ENCODE results near the gene TMEM59.

- TF ChIP-seq CTCF (IDR thresholded peaks at IDR 0.05) = no peak
- TF ChIP-seq POLR2A (IDR thresholded peaks at IDR 0.05) = no peak
These were observed 46.5 kb downstream of the TMEM59 start for GRCh38 chr1:54006508-54006907.

Data from Peyer's patch (tissue), 4 donors.